ENCODE results near the gene TENT4A.

- no peak for TF ChIP-seq POLR2A (IDR thresholded peaks at IDR 0.05)
- TF ChIP-seq, protein P1, sequence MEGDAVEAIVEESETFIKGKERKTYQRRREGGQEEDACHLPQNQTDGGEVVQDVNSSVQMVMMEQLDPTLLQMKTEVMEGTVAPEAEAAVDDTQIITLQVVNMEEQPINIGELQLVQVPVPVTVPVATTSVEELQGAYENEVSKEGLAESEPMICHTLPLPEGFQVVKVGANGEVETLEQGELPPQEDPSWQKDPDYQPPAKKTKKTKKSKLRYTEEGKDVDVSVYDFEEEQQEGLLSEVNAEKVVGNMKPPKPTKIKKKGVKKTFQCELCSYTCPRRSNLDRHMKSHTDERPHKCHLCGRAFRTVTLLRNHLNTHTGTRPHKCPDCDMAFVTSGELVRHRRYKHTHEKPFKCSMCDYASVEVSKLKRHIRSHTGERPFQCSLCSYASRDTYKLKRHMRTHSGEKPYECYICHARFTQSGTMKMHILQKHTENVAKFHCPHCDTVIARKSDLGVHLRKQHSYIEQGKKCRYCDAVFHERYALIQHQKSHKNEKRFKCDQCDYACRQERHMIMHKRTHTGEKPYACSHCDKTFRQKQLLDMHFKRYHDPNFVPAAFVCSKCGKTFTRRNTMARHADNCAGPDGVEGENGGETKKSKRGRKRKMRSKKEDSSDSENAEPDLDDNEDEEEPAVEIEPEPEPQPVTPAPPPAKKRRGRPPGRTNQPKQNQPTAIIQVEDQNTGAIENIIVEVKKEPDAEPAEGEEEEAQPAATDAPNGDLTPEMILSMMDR (IDR thresholded peaks at IDR 0.05): no peak
Measured at GRCh38 chr5:6785161-6785860, 72.1 kb downstream of the TENT4A start.

All from esophagus squamous epithelium (tissue), 4 donors.